A375 (cell line): Measurements from ENCODE around the gene CPT2. TPM values are rescaled to one million over a fixed set of nuclear protein-coding genes. Genes with fewer than 3 reads are reported as not detected.

Source experiments
- total RNA-seq: library from RNA; depleted of rRNA; stranded (reverse); fragments of >200 nt; shearing (Covaris generic); gene quantifications from 2 replicates; pipeline ENCODE4 v1.2.3, GENCODE V29; 2014; rRNA removed

Gene CPT2
- total RNA-seq: 26.7 and 30.2 TPM in 2 replicates

GRCh38 chr1:53196485-53197290, at the start of gene CPT2:
Gene CPT2, plus strand, starts transcription at chr1:53196824. Its CDS starts 120 bp downstream, at chr1:53196944.

DNA sequence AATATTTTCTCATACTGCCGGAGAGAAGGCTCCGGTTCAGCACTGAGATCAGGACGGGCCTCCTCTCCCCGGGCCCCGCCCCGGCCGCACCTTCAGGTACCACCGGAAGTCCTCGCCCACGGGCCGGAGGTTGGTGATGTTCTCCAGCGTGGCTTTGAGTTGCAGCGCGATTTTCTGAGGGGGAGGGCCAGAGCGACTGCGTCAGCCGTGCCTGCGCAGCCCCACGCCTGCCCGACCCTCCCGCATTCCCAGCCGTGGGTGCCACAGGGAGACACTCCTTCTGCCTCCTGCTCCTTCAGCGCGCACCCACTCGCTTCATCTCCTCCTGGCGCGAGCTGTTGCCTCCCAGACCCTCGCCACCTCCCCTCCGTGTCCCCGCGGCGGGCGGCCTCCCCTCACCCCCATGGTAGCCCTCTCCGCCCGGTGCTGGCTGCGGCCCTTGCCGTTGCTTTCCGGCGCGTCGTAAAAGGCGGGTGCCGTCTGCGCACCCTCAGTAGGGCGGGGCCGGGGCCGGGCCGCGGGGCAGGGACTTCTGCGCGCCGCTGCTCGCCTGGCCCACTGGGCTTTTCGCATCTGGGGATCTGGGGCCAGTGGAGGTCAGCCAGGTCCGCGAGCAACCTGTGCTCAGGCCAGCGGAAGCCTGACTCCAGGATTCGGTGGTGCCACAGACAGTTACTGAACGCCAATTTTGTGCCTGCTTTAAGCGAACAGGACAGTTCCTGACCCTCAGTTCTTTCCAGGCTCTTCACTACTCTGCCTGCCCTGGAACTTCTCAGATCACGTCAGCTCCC, 23.7 kb downstream of the CPT2 start, which contains the start of gene CZIB:
TSS of gene CZIB (minus strand) at position 464 of the 791 bp plus-strand sequence. CDS start at position 405, 59 bp downstream.

DNA sequence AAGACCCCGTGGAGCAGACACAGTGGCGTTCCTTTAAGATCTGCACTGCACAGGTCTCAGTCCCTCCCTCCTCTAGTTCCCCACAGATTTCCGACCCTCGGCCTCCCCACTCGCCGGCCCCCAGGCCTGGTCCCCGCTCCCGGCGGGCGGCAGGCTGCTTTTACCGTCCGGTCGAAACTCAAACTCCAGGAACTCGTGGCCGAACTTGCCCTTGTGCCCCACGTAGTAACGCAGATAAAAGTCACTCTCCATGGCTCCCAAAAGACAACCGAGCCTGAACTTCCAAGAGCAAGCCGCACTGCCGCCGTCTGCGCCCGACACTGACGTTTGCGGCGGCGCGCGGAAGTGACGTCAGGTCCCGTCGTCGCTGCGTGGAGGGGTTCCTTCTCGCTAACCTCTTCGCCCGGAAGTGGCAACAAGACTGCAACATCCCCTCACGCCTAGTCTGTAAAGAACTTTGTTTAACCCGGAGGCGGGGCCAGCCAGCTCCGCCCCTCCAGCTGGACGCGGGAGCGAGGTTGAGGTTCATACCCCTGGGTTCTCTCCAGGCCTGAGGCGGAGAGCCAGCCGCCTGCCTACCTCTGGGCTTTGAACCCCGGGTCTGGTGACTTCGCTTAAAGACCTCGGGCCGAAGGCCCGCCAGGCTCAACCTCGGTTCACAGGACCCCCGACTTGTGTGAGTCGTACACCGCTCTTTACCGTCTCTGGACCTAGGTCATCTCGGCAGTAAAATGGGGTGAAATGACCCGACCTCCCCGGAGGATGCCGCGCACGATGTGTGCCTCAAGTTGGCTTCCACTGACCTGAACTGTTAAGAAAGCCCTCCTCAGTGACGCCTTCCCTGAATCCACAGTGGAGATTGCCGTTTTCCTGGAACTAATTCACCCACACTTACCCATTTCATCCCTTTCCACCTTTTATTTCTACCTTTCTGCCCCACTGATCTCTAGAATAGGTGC, 41.9 kb downstream of the CPT2 start, which contains the start of gene MAGOH:
TSS of gene MAGOH (minus strand) at position 322 of the 959 bp plus-strand sequence. CDS start at position 252, 70 bp downstream.

Other genes with a start within 250 kb of the CPT2 start
- gene PODN, start 134.6 kb upstream of the CPT2 start, total RNA-seq: not detected in 2 replicates
- 0.19 TPM in 1 of 2 replicates, not detected in the other for gene SLC1A7, start 54.2 kb upstream of the CPT2 start, total RNA-seq
- 43.6 and 51.9 TPM in 2 replicates for gene CZIB, start 23.8 kb downstream of the CPT2 start, total RNA-seq
- 93.9 and 115 TPM in 2 replicates for gene MAGOH, start 41.7 kb downstream of the CPT2 start, total RNA-seq
- 68.3 and 75.8 TPM in 2 replicates for gene LRP8, start 131.2 kb downstream of the CPT2 start, total RNA-seq